Middle frontal gyrus (tissue), 1 donor: ENCODE data around the gene CNDP1.

Experiments
- DNase-seq: peaks from one replicate; pipeline ENCODE4 v3.0.0-alpha.2; 2015; ENCODE audit warnings: low spot score; ENCODE audit errors: extremely low spot score

CNDP1 gene

GRCh38 chr18:74506448-74507084 is 27.7 kb upstream of the CNDP1 start:
- DNase-seq: no peak

DNA sequence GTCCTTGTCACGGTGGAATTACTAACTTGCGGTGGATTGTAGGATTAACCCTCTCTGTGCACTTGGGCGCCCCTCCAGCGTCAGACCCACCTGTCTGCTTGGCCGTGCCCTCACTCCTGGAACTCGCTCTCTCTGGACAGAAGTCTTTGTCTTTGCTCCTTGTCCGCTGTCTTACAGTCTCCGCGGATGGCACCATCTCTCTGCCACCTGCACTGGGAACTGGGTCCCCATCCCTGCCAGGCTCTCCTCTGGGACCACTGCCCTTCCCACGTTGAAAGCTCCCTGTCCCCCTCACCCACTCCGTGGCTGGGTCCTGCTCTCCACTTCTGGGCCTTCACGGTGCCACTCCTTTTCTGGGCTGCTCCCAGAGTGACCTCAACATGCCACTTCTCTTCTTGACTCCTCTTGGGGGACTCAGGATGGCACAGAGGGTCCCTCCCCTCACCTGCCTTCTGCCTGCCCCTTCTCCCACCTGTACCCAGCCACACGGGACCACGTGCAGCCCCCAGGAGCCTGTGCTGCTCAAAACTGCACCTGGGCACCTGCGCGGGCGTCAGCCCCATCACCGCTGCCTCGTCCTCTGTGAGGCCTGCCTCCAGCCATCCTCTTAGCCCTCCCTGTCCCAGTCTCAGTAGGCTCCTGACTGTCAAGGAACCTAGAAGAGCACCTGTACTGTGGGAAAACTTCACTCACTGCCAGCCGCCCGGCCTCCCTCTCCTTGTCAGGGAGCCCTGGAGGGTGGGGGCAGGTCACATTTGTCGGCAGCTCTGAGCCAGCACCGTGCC is 27.0 kb upstream of the CNDP1 start:
- DNase-seq: no peak

DNA sequence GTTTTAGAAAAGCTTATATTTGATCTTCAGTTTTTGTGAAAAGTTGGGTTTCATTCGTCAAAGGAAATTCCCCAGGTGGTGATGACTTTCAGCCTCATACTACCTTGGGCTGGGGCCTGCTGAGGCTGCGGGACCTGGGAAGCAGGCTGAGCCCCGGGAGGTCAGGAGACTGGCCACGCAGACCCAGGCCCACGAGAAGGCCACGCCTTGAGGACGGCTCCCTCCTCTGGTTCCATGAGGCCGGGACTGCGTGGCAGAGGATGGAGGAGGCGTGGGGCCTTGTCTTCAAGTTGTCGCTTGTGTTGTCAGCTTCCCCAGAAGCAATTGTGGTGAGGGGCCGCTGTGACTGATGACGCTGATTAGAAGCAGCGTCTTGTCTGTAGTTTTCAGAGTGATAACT is 26.4 kb upstream of the CNDP1 start:
- DNase-seq: no peak

GRCh38 chr18:74508366-74508765 is 25.9 kb upstream of the CNDP1 start:
- no peak for DNase-seq

DNA sequence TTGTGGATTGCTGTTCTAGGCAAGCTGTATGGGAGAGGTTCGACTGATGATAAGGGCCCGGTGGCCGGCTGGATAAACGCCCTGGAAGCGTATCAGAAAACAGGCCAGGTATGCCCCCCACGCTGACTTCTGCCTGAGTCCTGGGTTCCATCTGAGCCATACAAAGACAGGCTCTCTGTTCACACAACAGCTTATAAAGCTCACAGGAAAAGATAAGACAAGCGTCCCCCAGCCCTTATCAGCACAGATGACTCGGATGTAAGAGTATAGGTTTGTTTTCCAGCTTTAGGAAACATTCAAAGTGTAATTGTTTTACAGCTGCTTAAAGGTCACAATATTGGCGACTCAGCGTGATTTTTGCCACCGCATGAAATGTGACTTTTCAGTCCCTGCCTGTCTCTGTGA is 25.5 kb upstream of the CNDP1 start:
- DNase-seq: no peak

DNA sequence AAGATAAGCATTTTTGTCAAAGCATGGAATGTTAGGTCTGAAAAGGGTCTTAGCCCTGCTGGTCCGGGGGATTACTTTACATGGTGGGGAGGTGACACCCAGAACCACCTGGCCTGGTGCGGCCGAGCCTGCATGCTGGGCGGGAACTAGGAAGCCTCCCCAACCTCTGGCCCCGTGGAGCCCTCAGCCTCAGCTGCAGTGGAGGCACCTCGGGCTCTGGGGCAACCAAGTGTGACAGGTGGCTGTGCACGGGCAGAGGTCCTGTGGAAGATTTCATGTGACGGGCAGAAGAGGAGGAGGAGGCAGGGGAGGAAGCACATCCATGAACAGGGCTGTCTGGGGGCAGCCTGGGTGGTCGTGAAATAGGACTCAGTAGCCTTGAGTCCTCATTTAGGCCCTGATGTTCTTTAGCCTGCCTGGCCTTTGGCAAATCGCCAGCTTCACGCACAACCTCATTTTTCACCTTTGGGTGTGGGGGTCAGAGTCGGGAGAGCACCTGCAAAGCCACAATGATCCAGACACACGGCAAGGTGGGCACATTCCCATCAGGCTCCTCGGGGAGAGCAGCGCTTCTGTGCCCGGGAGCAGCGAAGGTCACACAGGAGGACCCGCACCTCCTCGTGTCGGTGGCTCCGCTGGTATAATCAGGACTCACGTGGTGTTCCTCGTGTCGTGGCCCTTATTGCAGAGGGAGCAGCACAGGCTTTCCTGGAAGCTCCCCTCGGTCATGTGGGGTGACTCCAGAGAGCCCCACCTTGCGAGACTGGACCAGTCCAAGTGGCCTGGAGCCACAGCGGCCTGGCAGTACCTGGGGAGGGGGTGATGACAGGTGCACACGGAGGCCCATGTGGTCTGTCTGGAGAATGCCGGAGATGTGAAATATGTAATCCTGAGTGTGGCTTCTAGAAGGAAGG is 24.2 kb upstream of the CNDP1 start:
- DNase-seq: no peak

DNA sequence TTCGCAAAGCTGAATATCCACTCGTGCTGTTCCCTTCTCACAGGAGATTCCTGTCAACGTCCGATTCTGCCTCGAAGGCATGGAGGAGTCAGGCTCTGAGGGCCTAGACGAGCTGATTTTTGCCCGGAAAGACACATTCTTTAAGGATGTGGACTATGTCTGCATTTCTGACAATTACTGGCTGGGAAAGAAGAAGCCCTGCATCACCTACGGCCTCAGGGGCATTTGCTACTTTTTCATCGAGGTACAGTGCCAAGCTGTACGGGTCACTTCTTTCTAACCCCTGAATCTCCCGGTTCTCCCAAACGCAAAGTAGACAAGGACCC is 23.6 kb upstream of the CNDP1 start:
- no peak for DNase-seq

- no peak for DNase-seq
These were observed 22.5 kb upstream of the CNDP1 start for GRCh38 chr18:74511823-74512222.

- peak; percentile 71 for DNase-seq
These were observed 21.8 kb upstream of the CNDP1 start for GRCh38 chr18:74512321-74513053.

- no peak for DNase-seq
These were observed 21.0 kb upstream of the CNDP1 start for GRCh38 chr18:74513149-74513882.

DNA sequence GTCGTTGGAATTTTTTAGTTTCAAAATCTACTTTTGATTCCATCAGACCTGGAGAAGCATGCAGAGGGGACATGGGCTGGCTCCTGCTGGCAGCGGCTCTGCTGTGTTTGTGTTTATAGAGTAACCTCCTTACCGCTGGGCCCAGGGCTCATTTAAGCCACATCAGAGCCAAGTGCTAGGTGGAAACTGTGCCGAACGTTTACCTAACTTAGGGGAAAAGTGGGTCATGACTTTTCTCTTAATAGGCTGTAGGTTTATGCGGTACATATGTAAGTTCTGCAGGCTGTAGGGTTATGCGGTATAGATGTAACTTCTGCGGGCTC is 20.5 kb upstream of the CNDP1 start:
- no peak for DNase-seq

- DNase-seq: no peak
These were observed 19.3 kb upstream of the CNDP1 start for GRCh38 chr18:74514860-74515495.

- DNase-seq: no peak
These were observed 18.6 kb upstream of the CNDP1 start for GRCh38 chr18:74515620-74516231.

DNA sequence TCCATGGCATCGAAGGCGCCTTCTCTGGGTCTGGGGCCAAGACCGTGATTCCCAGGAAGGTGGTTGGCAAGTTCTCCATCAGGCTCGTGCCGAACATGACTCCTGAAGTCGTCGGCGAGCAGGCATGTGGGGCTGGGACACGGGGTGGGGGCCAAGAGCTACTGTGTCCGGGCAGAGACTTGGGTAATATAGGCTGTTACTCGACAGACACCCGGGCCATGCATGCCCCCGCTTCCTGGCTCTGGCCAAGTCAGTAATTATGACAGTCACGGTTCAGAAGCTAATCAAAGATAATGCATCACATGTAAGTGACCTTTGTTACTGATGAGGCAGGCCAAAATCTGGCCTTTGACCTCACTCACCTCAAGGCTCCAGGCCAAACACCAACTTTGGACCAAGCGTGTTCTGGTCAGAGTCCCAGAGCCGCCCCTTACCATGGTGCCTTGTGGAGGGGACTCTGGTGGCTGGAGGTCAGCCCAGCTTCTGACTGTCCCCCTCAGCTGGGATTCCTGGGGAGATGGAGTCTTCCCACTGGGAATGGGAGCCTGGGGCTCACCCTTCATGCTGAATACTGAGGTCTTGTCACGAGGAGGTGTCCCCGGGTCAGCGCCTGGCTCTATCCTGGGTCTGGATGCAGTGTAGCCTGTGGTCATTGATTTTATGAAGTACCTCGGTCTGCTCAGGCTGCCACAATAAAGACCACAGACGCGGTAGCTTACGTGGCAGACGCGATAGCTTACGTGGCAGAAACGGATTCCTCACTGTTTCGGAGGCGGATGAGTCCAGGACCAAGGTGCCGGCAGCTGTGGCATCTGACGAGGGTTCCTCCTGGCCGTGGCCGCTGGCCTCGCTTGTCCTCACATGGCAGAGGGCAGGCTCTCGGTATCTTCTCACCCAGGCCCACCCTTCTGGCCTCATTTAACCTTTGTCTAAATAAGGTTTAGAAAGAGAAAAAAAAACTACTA is 17.7 kb upstream of the CNDP1 start:
- DNase-seq: no peak

DNA sequence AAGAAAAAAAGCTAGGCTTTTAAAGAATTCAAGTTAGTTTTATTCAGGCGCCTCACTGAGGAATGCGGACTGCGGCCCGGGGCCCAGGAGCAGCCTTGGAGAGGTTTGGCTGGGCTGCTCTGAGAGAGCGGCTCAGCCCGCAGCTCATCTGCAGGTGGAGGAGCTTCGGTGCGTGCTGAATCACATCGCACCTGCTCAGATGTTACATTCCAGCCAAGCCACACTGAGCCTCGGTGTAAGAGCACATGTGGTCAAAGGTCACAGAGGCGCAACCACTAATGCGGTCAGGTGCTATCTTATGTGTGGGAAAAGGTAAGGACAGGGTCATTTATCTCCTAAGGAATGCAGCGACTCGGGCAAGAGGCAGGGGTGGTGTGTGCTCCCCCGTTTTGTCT is 17.1 kb upstream of the CNDP1 start:
- no peak for DNase-seq

GRCh38 chr18:74518456-74519295 is 15.6 kb upstream of the CNDP1 start:
- no peak for DNase-seq

DNA sequence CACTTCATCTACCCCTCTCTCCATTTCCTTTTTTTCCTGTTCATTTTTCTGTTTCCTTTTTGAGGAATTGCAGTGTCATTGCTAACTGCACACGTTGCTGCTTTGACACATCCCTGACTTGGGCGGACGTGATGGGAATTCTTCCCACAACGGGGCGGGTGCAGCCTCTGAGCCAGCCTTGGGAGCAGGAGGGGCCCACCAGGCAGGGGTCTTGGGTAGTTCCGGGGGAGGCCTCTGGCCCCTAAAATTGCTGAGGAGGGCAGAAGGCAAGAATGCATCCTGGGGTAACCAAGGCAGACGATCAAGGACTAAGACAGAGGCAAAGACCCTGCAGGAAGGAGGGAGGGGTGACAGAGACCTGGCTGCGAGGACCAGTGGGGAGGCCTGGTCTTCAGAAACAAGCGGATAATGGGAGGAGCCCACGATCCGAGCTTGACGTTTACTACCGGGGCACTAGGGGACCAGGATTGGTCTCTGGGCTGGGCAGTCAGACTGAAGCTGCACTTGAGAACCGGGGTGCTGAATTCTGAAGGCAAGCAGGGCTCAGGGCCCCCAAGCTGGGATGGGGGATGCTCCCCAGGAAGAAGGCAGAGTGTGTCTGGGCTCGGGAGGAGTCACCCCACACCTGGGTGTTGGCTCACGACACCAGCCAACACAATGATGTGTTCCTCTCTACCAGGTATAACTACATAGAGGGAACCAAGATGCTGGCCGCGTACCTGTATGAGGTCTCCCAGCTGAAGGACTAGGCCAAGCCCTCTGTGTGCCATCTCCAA is 14.8 kb upstream of the CNDP1 start:
- no peak for DNase-seq
